Endometrial microvascular endothelial cells (primary cell): Measurements from ENCODE around the gene SIAH1. TPM values are rescaled to one million over a fixed set of nuclear protein-coding genes. Genes with fewer than 3 reads are reported as not detected.
"Not testable (repeated sequence)": the region's sequence is repeated elsewhere in the genome, so short reads cannot be mapped to it uniquely, and the experiment has no call there.

Source experiments
- in situ Hi-C: cut with HindIII; loops from 2 replicates; pipeline ENCODE4 v1.10.0; 2017; ENCODE audit warnings: low sequenced_read_pairs, low pct_unique_long_range_greater_than_20kb; ENCODE audit errors: inconsistent ontology term
- total RNA-seq: library from RNA; depleted of rRNA; stranded (reverse); fragments of >200 nt; gene quantifications from one replicate; pipeline ENCODE4 v1.2.3, GENCODE V29; 2015; ENCODE audit errors: inconsistent ontology term

Gene SIAH1
- total RNA-seq, 1 donor from 2014 or later, result 12.0 TPM

DNA sequence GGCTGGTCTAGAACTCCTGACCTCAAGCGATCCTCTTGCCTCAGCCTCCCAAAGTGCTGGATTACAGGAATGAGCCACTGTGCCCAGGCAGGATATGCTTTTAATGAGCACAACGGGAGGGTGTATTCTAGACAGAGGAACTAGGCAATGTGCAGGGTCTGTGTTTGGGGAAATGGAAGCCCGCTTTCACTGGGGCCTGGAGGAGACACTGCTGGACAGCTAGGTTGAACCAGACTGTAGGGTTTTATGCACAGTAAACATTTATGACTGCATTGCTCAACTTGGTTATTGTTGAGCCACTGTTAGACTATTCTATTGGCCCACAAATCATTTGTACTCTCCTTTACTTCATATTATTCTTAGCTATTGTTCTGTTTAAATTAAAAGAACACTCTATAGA is 10.2 kb upstream of the SIAH1 start:
- in situ Hi-C loops, result no loop called here

DNA sequence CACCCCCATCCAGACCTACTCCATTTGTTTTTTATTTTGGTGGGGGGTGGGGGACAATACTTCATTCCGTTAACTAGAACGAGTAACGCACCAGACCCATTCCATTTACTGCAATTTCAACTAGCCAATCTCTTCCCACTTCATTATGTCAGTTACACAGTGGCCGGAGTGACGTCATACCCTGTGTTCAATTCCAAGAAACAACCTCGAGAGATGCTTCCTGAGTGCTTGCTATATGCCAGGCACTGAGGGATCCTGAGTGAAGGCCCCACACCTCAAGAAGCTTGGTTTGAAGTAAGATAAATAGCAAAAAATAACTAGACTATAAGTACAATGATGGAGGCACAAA is 9.1 kb upstream of the SIAH1 start:
- in situ Hi-C loops, result no loop called here

DNA sequence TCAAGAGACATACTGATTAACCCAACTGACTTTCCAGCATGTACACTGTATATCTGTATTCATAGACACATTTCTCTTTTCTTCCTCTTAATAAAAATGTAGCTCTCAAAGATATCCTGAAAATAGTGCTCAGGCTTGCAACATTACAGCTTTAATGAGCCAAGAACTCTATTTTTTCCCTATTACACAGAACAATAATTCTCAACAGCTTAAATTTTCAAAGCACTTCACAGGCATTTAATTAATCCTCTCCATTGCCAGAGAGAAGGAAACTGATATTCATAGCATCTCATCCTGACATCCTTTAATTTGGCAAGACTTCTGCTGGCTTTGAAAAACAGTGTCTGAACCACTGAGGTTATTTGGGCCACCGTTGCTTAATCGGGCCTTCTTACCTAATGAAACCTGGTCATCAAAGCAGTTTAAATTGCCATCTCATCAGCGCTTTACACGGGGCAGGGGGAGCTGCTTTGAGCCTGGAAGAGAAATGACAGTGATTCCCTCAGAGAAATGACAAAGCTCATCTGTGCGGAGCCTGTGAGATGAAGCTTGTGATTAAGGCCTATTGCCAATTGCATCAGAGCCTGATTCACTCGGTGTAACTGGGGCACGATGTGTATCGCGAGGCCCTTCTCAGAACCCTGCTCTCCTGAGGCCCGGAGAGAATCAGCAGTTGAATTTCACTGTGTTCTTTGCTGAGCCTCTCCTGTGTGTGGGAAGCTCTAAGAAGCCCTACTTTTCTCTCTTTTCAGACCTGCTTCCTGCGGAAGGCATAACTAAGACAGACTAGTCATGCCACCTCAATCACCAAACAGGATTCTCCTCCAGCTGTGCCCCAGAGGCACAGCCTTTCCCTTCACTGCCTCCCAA is 8.5 kb upstream of the SIAH1 start:
- in situ Hi-C loops, result no loop called here

DNA sequence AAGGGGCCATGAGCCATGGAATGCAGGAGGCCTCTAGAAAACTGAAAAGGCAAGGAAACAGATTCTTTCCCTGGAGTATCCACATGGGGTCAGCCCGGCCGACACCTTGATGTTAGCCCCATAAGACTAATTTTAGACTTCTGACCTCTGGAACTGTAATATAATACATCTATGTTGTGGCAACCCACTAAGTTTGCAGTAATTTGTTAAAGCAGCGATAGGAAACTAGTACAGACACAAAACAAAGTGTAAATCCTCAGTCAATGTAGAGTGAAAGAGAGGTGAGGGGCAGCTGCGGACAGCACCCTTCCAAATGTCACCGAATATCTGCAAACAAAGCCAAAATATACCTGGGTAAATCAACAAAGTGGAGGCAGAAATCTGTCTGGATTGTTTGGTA is 7.2 kb upstream of the SIAH1 start:
- in situ Hi-C loops, result no loop called here

DNA sequence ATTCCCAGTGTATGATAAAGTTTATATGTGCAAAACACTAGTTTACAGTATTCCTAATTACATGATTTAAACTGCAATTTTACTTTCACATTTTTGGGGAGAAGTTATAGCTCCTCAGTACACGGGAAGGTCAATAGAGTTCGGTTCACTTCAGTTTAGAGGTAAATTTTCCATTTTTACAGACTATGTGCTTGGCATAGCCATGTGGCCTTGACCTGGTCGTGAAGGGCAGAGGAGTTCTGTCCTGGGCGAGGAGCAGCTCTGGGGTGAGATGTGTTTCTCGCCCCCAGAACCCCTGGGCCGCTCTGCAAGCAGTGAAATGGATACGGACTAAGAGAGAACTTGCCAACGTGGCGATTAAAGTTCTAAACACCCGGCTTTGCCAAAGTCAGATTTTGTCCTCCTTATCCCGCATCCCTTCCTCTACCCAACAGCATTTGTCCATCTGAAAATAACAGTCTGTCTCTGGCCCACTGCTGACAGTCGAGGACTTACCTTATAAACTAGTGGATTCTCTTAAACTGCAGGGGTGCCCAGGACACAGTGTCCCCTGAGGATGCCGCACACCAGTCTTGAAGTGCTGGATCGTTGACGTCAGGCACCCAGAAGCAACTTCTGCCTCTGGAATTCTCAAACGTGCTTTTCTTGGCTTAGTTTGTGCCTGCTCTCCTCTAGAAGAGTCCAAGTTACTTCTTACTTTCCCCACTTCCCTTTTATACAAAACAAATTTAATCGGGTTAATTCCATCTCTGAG is 1.5 kb upstream of the SIAH1 start:
- in situ Hi-C loops, result no loop called here

DNA sequence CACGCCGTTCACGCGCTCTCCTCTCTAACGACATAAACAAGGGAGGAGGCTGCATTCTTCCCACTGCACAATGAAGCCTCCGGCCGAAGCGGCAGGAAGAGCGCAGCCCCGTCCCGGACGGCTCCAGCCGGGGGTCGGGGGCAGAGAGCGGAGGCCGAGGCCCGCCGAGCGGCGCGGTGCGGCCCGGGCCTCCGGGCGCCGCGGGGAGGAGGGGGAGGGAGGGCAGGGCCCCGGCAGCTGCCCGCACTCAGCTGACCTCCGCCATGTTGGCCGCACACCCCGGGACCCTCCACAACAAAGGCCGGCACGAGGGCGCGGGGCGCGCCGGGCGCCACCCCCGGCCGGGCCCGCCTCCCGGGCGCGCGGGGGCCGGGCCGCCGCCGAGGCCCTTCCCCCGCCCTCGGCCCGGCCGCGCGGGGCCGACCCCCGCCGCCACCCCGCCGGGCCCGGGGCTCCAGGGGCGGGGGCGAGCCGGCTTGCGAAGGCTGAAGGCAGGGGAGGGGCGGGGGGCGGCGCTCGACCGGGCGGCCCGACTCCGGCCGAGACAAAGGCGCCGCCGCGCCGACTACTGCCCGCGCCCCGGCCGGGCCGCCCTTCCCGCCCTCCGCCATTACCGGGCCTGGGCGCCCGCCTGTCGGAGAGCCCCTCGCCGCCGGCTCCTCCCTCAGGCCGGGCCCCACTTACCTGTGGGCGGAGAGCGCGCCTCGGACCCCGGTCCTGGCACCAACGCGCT is 527 bp downstream of the SIAH1 start:
- in situ Hi-C loops, result no loop called here

DNA sequence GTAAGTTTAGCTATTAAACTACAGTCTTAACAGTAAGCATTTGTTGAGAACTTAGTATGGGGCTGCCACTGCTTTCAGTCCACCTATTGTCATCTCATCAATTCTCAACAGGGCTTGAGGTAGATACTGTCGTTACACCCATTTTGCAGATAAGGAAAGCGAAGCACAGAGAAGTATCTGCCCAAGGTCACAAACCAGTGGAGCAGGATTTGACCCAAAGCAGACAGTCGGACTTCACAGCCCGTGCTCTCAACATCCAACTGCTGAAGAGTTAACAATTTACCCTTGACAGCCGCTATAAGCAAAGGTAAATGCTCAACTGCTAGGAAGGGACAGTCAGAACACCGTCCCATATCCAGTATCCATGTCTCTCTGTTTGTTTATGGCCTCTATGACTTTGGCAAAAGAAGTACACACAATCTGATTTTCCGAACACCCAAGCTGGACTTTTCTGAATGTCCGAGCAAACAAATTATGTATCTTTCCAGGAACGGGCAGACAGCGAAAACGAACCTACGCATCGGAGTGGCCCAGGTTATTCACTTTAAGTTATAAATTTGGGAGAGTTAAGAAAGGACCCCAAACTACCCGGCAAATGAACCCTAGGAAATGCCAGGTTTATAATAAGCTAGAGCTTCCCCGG is 1.2 kb downstream of the SIAH1 start:
- in situ Hi-C loops, result no loop called here

DNA sequence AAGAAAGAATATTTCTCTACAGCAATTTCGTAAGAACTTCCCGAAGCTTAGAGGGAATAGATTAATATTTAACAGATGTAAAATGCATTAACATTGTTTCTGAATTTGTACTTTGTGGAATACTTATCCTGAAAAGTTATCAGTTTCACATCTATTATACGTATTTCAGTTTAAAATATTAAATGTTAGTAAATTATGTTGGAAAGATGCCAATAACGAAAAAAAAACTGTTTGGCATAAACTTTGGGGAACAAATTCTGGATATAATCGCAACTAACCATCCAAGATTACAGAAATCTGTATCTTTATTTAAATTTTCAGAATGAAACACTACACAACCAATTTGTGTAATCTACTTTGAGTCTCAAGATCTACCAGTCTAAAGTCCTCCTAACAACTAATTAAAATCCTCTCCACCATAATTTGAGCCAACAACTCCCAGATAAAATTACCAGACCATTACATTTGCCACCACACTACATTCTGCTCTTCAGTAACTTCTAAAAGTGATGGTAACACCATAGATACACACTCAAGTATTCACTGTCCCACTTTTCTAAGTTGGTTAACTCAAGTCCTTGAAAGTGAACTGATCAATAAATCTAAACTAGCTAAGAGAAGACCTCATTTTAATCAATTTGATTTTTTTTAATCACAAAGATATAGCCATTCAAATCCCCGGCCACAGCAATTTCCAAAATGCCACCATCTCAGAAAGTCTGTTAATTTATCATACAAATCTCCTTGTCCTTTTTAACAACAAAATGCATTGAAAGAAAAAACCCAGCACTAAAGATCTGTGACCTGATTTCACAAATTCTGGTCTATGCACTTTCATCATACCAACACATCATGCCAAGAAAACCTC is 2.0 kb downstream of the SIAH1 start:
- in situ Hi-C loops, result no loop called here

DNA sequence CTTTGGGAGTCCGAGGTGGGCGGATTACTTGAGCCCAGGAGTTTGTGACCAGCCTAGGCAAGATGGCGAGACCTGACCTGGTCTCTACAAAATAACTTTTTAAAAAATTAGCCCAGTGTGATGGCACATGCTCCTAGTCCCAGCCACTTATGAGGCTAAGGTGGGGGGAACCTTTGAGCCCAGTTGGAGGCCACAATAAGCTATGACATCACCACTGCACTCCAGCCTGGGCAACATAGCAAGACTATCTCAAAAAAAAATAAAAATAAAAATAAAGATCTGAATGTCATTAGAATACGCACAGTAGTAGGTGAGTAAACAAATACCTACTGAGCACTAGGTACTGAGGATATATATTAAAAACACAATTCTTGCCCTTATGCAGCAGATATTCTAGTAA is 3.1 kb downstream of the SIAH1 start:
- in situ Hi-C loops, result no loop called here

DNA sequence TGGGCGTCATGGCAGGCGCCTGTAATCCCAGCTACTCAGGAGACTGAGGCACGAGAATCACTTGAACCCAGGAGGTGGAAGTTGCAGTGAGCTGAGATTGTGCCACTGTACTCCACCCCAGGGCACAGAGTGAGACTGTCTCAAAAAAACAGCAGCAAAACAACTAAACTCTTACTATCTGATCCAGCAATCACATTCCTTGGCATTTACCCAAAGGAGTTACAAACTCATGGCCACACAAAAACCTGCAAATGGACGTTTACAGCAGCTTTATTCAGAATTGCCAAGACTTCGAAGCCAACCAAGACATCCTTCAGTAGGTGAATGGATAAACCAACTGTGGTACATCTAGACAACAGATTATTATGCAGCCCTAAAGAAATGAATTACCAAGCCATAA is 4.0 kb downstream of the SIAH1 start:
- in situ Hi-C loops, result no loop called here

DNA sequence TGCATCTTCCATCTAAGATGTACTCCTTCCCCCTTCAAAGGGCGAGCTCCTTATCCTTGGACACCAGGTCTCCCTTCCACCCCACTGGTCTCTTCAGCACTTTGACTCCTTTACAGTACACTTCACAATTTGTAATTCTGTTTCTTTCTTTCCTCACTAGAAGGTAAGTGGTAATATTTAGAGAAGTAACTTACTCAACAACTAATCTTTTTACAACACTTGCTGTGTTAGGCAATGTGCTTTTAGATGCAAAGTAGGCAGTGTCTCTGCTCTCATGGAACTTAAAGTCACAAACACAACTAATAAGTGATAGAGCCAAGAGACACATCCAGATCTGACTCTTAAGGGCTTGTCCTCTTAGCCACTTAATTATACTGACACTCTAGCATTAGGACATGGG is 6.4 kb downstream of the SIAH1 start:
- in situ Hi-C loops, result no loop called here

DNA sequence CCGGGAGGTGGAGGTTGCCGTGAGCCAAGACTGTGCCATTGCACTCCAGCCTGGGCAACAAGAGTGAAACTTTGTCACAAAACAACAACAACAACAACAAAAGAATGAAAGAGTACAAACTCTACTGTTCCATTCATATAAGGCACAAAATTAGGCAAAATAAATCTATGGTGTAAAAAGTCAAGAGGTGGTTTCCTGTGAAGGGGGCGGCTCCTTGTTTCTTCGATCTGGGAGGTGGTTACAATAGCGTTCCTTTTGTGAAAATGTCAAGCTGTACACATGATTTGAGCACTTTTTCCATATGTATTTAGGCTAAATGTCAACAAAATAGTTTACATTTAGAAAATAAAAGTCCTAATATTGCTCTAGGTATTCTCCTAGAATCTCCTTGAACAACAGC is 6.9 kb downstream of the SIAH1 start:
- in situ Hi-C loops, result no loop called here

DNA sequence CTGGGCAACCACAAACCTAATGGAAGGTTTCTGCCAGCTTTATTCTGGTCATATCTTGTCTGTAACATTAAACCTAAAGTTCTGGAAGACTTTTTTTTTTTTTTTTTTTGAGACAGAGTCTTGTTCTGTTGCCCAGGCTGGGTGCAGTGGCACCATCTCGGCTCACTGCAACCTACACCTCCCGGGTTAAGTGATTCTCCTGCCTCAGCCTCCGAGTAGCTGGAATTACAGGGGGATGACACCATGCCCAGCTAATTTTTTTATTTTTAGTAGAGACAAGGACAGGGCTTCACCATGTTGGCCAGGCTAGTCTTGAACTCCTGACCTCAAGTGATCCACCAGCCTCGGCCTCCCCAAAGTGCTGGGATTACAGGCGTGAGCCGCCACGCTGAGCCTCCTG is 7.9 kb downstream of the SIAH1 start:
- in situ Hi-C loops, result not testable (repeated sequence)

DNA sequence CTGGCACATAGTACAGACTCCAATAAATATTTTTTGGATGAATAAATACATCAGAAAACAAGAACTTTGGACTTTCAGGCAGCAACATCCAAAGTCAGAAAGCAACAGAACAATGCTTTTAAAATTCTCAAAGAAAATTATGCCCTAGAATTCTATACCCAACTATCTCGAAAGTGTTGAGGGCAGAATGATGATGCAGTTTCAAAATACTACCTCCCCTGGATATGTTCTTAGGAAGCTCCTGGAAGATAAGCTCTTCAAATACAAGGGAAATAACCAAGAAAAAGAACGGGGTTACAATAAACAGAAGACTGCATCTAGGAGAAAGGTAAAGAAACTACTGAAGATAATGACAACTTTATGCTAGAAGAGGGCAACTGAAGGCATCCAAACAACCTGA is 11.0 kb downstream of the SIAH1 start:
- in situ Hi-C loops, result no loop called here

DNA sequence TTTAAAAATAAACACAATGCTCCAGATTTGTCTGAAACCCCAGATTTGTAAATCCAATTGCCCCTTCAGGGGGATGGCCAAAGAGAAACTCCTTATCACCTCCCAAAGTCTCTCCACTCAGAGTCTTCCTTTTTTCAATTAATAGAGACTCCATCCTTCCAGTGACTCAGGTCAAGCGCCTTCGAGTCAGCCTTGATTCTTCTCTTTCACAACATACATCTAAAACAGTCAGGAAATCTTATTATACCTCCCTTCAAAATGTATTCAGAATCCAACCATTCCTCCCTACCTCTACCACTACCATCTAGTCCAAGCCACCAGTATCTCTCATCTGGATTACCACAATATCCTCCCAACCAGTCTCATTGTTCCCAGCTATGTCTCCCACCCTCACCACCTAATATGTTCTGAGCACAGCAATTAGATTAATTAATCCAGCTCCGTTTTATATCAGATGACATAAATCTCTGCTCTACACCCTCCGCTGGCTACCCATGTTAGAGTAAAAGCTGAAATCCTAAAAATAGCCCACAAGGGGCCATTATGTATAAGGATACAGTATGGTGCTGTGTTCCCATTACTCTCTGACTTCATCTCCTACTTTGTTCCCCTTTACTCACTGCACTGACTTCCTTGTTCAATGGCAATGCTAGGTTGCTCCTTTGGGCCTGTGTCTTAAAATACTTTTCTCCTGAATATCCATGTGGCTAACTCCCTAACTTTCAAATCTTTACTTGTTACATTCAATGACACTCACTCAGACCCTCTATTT is 11.8 kb downstream of the SIAH1 start:
- in situ Hi-C loops, result no loop called here

DNA sequence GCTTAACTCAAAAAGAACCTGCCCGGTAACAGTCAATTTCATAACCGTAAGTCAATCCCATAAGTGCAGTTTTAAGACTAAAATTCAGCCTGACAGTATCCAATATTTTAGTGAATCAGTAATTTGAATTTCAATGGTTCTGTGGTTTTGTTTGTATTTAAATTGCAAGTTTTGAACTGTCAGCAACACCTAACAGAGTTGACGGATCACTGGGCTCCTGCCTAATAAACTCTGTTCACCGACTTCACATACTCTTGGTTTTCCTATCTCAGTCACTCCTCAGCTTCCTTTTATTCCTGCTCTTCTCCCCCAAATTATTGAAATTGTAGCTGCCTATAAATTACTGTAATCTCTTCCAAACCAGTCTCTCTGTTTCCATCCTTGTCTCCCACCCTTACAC is 12.5 kb downstream of the SIAH1 start:
- in situ Hi-C loops, result no loop called here

DNA sequence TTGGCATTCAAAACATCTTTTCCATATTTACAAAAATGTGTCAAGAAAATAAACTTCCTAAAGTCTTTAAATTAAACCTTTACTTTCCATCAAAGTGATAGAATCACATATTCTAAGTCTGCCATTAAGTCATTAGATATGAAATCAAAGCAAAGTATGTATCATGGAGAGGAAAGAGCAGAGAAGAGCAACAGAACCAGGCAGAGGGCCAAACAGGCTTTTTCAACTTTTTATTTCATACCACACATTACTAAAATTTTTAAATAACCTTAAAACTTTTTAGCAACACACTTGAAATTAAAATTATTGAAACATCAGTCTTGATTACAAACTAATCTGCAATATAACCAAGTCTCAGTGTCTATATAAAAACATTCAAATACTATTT is 13.8 kb downstream of the SIAH1 start:
- in situ Hi-C loops, result no loop called here
